H1 (cell line): Measurements from ENCODE around the gene KNOP1. TPM values are rescaled to one million over a fixed set of nuclear protein-coding genes. Genes with fewer than 3 reads are reported as not detected.

Experiments used
- CTCF ChIA-PET: fragments of 300-600 bp; sonication (Branson Sonifier 250); formaldehyde crosslinking; loops from one replicate; lab custom pipeline; 2021; ENCODE audit not compliant: partially characterized antibody; lab: Charles Lee
- POLR2A ChIA-PET: fragments of 300-600 bp; sonication (Branson Sonifier 250); formaldehyde crosslinking; loops from one replicate; lab custom pipeline; 2021; ENCODE audit warnings: inconsistent platforms; ENCODE audit not compliant: partially characterized antibody; lab: Charles Lee
- DNase-seq, 2 experiments: peaks; one replicate each; pipeline versions ENCODE4 v3.0.0 to v3.0.0-alpha.2; 2010 to 2022; ENCODE audit warnings: low spot score in 2 of 2, low read depth in 1 of 2, mixed read lengths in 1 of 2
- FAIRE-seq: peaks from 2 replicates; lab custom pipeline; 2011; peaks lifted over from hg19 to GRCh38; lab: Jason Lieb, UNC
- H2AFZ ChIP-seq: 2 replicates; pipeline ENCODE4 v1.8.1; 2012; ENCODE audit warnings: low read length, inconsistent platforms
- H2AK5ac ChIP-seq: 2 replicates; pipeline ENCODE4 v1.6.1; 2013; ENCODE audit warnings: low read depth, low read length
- H2BK120ac ChIP-seq: replicated peaks from 2 replicates; pipeline ENCODE3; 2013; ENCODE audit warnings: low read depth, low read length, inconsistent platforms
- H2BK12ac ChIP-seq: 2 replicates; pipeline ENCODE4 v1.6.1; 2013; ENCODE audit warnings: low read depth, low read length
- H2BK15ac ChIP-seq: 2 replicates; pipeline ENCODE4 v1.6.1; 2013; ENCODE audit warnings: low read length
- H2BK20ac ChIP-seq: 2 replicates; pipeline ENCODE4 v1.6.1; 2013; ENCODE audit warnings: low read length
- H2BK5ac ChIP-seq: 2 replicates; pipeline ENCODE4 v1.6.1; 2013; ENCODE audit warnings: low read depth, low read length
- H3K14ac ChIP-seq: 2 replicates; pipeline ENCODE4 v1.6.1; 2013; ENCODE audit warnings: inconsistent platforms; ENCODE audit not compliant: insufficient read length
- H3K18ac ChIP-seq: 2 replicates; pipeline ENCODE4 v1.6.1; 2013; ENCODE audit warnings: low read length; ENCODE audit errors: extremely low read depth
- H3K23ac ChIP-seq: 2 replicates; pipeline ENCODE4 v1.6.1; 2013; ENCODE audit warnings: inconsistent platforms; ENCODE audit not compliant: insufficient read length
- H3K23me2 ChIP-seq: 2 replicates; pipeline ENCODE4 v1.6.1; 2013; ENCODE audit warnings: low read depth, low read length
- H3K27ac ChIP-seq: 2 replicates; pipeline ENCODE4 v1.6.1; 2011; ENCODE audit warnings: low read depth, low read length, inconsistent platforms
- H3K27me3 ChIP-seq, 4 experiments: replicated peaks in 1 of 4; 1 replicate in 1 of 4; 2 replicates in 3 of 4; pipeline versions ENCODE4 v1.6.1 to v1.8.1; 2011 to 2013; ENCODE audit warnings: low read length in 3 of 4, mild to moderate bottlenecking in 3 of 4, inconsistent platforms in 2 of 4, mixed read lengths in 2 of 4, moderate library complexity in 1 of 4; ENCODE audit not compliant: control insufficient read depth in 3 of 4, insufficient read depth in 3 of 4; ENCODE audit errors: extremely low read depth in 1 of 4
- H3K36me3 ChIP-seq, 4 experiments: 2 replicates each; pipeline versions ENCODE4 v1.6.1 to v1.8.1; 2011 to 2013; ENCODE audit warnings: mild to moderate bottlenecking in 4 of 4, low read length in 3 of 4, moderate library complexity in 2 of 4, control low read depth in 1 of 4, inconsistent platforms in 1 of 4; ENCODE audit not compliant: insufficient read depth in 4 of 4, control insufficient read depth in 2 of 4
- H3K4ac ChIP-seq: replicated peaks from 2 replicates; pipeline ENCODE3; 2013; ENCODE audit warnings: low read length, low read depth, mixed read lengths, inconsistent platforms; ENCODE audit not compliant: insufficient read length
- H3K4me1 ChIP-seq, 4 experiments: replicated peaks in 1 of 4; 1 replicate in 1 of 4; 2 replicates in 3 of 4; pipeline versions ENCODE4 v1.6.1 to v1.8.1; 2011 to 2013; ENCODE audit warnings: low read length in 3 of 4, inconsistent platforms in 2 of 4, mixed read lengths in 1 of 4; ENCODE audit not compliant: insufficient read depth in 4 of 4, control insufficient read depth in 3 of 4
- H3K4me2 ChIP-seq, 2 experiments: 2 replicates each; pipeline versions ENCODE4 v1.6.1 to v1.8.1; 2011 to 2013; ENCODE audit warnings: low read depth in 2 of 2, low read length in 2 of 2, control low read depth in 1 of 2, inconsistent platforms in 1 of 2, mild to moderate bottlenecking in 1 of 2; ENCODE audit not compliant: insufficient read depth in 1 of 2
- H3K4me3 ChIP-seq, 4 experiments: fragments of 200-600, 300-600 bp in 1 of 4; sonication (generic), shearing (Covaris generic), sonication (Bioruptor Twin) in 1 of 4; 2 replicates each; pipeline versions ENCODE4 v1.5.1 to v1.8.1; 2011 to 2016; ENCODE audit warnings: low read length in 4 of 4, low read depth in 3 of 4, control low read depth in 2 of 4, inconsistent platforms in 2 of 4, mild to moderate bottlenecking in 2 of 4, mixed read lengths in 1 of 4, moderate library complexity in 1 of 4; ENCODE audit not compliant: insufficient read depth in 2 of 4; ENCODE audit errors: extremely low read depth in 1 of 4
- H3K56ac ChIP-seq: replicated peaks from 2 replicates; pipeline ENCODE3; 2013; ENCODE audit warnings: low read depth, mild to moderate bottlenecking, mixed read lengths, low read length, inconsistent platforms; ENCODE audit not compliant: insufficient read length
- H3K79me1 ChIP-seq: 2 replicates; pipeline ENCODE4 v1.6.1; 2013; ENCODE audit warnings: low read depth, low read length, control low read depth
- H3K79me2 ChIP-seq, 2 experiments: 2 replicates each; pipeline versions ENCODE4 v1.6.1 to v1.8.1; 2012 to 2013; ENCODE audit warnings: low read length in 2 of 2, mild to moderate bottlenecking in 2 of 2, inconsistent platforms in 1 of 2; ENCODE audit not compliant: insufficient read depth in 2 of 2, control insufficient read depth in 1 of 2
- H3K9ac ChIP-seq, 4 experiments: replicated peaks in 1 of 4; 1 replicate in 1 of 4; 2 replicates in 3 of 4; pipeline versions ENCODE4 v1.6.1 to v1.8.1; 2011 to 2013; ENCODE audit warnings: low read depth in 3 of 4, low read length in 3 of 4, control low read depth in 2 of 4, mild to moderate bottlenecking in 2 of 4, moderate library complexity in 2 of 4, inconsistent platforms in 1 of 4; ENCODE audit errors: extremely low read depth in 1 of 4
- H3K9me3 ChIP-seq, 2 experiments: 2 replicates each; pipeline versions ENCODE4 v1.6.1 to v1.8.1; 2012 to 2013; ENCODE audit warnings: mild to moderate bottlenecking in 2 of 2, moderate library complexity in 2 of 2, control low read depth in 1 of 2, inconsistent platforms in 1 of 2, low read depth in 1 of 2, low read length in 1 of 2, mixed read lengths in 1 of 2; ENCODE audit not compliant: insufficient read depth in 2 of 2
- H4K20me1 ChIP-seq, 2 experiments: replicated peaks in 1 of 2; 2 replicates each; pipeline versions ENCODE3 to v1.8.1; 2011 to 2013; ENCODE audit warnings: inconsistent platforms in 2 of 2, low read length in 2 of 2, mild to moderate bottlenecking in 1 of 2; ENCODE audit not compliant: insufficient read depth in 2 of 2, control insufficient read depth in 1 of 2
- H4K5ac ChIP-seq: 2 replicates; pipeline ENCODE4 v1.6.1; 2013; ENCODE audit warnings: low read length, low read depth, mixed read lengths, inconsistent platforms; ENCODE audit not compliant: insufficient read length
- H4K8ac ChIP-seq: 2 replicates; pipeline ENCODE4 v1.8.0; 2013; ENCODE audit warnings: mild to moderate bottlenecking, moderate library complexity, low read length, inconsistent platforms; ENCODE audit not compliant: insufficient read depth; ENCODE audit errors: extremely low read depth
- H4K91ac ChIP-seq: replicated peaks from 2 replicates; pipeline ENCODE3; 2013; ENCODE audit warnings: low read length, mixed read lengths, inconsistent platforms; ENCODE audit not compliant: insufficient read length
- SIX5 ChIP-seq: IDR thresholded peaks from 2 replicates; pipeline ENCODE4 v1.6.1; 2011; ENCODE audit warnings: mild to moderate bottlenecking, low read depth, low read length
- WGBS, 2 experiments: shearing (Covaris generic) in 1 of 2; methylation state at CpG; one replicate each; pipeline versions ENCODE4 v1.1.6 to v1.1.7; 2013 to 2015; ENCODE audit warnings: low lambda C conversion rate in 2 of 2, mixed read lengths in 2 of 2, inconsistent platforms in 1 of 2, low coverage in 1 of 2, missing lambda C conversion rate in 1 of 2; ENCODE audit not compliant: insufficient replicate concordance in 2 of 2, insufficient coverage in 1 of 2, insufficient read length in 1 of 2; ENCODE audit errors: extremely low coverage in 1 of 2, missing lambda C conversion rate in 1 of 2; 5-methylcytosine and 5-hydroxymethylcytosine counted together
- polyA plus RNA-seq, 7 experiments: library from polyadenylated mRNA; depleted of rRNA in 3 of 7; stranded (reverse) in 5 of 7; unstranded in 2 of 7; fragments of >200 nt in 5 of 7; fragments of 200-250 nt in 2 of 7; gene quantifications; 1 replicate in 5 of 7; 2 replicates in 1 of 7; 4 replicates in 1 of 7; pipeline versions ENCODE4 v1.2.1 to v1.2.3, GENCODE V29; 2011 to 2013; ENCODE audit warnings: missing spikeins in 2 of 7, mixed read lengths in 2 of 7
- total RNA-seq: library from RNA; stranded (reverse); fragmentation: NEBNext Ultra II Directional; extraction: Animal tissue kit (Norgen Biotek cat#: 25700); gene quantifications from 2 replicates; pipeline ENCODE4 v1.2.1, GENCODE V29; 2021

Gene KNOP1
- total and polyA plus RNA-seq, 2 of the 8 experiments (the other 6 are each of a cell fraction or from before 2014, with no cell fraction given), result 21.6 to 87.9 TPM

GRCh38 chr16:19664166-19664565, 53.9 kb downstream of the KNOP1 start:
- Histone ChIP-seq H3K23ac (no peak overlapping the region), H2BK12ac (no peak overlapping the region), H3K36me3 (peaks cover 0 to 12% (median 7%) of the 10 kb centered on the region in 4 experiments; a peak in 5 of 8 replicates), H3K9ac (no peak overlapping the region), H4K91ac (no peak overlapping the region), H3K4me3 (no peak overlapping the region), H2BK120ac (no peak overlapping the region), H4K8ac (no peak overlapping the region), H3K4ac (no peak overlapping the region), H4K5ac (no peak overlapping the region), H3K79me1 (no peaks in the 10 kb centered on the region), H2AFZ (no peak overlapping the region), H3K56ac (no peak overlapping the region), H2AK5ac (no peak overlapping the region), H2BK5ac (no peak overlapping the region), H3K4me1 (no peaks in the 10 kb centered on the region), H3K14ac (no peak overlapping the region), H3K27ac (no peak overlapping the region), H3K79me2 (no peaks in the 10 kb centered on the region), H3K18ac (no peak overlapping the region), H3K23me2 (no peaks in the 10 kb centered on the region), H2BK20ac (no peak overlapping the region), H3K27me3 (no peaks in the 10 kb centered on the region), H3K9me3 (peaks cover 0 to 10% of the 10 kb centered on the region in 2 experiments; a peak in 2 of 4 replicates), H2BK15ac (no peak overlapping the region), H4K20me1 (no peaks in the 10 kb centered on the region), H3K4me2 (no peak overlapping the region)
- DNase-seq (no peak), FAIRE-seq (no peak)
- TF ChIP-seq SIX5, result no peak
- CTCF ChIA-PET, result interaction anchor here (0.8 kb wide), 1 partner anchor 244 kb away, joined by 4 read pairs; no protein-coding TSS in a partner anchor
- WGBS, 2 experiments, result 90% methylated on average over 6 of the region's 6 CpGs; no CpG with 5 or more reads in 1 of the 2 experiments
- POLR2A ChIA-PET, result no interaction called here
